Mesothelial cell of epicardium (in vitro differentiated cells): ENCODE data around the gene SLC6A18. TPM values are rescaled to one million over a fixed set of nuclear protein-coding genes. Genes with fewer than 3 reads are reported as not detected.

ENCODE experiments used
- DNase-seq, 2 experiments: peaks; one replicate each; pipeline ENCODE4 v3.0.0; 2021; ENCODE audit warnings: low spot score in 2 of 2; ENCODE audit not compliant: unreplicated experiment in 2 of 2
- H3K27ac Mint-ChIP-seq: 2 replicates; pipeline ENCODE4 v1.8.0; 2021; ENCODE audit warnings: mixed read lengths
- H3K27me3 Mint-ChIP-seq: 2 replicates; pipeline ENCODE4 v1.8.0; 2021; ENCODE audit warnings: low read depth, mixed read lengths
- H3K36me3 Mint-ChIP-seq: 2 replicates; pipeline ENCODE4 v1.8.0; 2021; ENCODE audit warnings: mixed read lengths
- H3K4me1 Mint-ChIP-seq: 2 replicates; pipeline ENCODE4 v1.8.0; 2021; ENCODE audit warnings: mixed read lengths
- H3K4me3 Mint-ChIP-seq: 2 replicates; pipeline ENCODE4 v1.8.0; 2021; ENCODE audit warnings: mild to moderate bottlenecking, moderate library complexity, mixed read lengths
- H3K9me3 Mint-ChIP-seq: 2 replicates; pipeline ENCODE4 v1.8.0; 2021; ENCODE audit warnings: mixed read lengths
- CTCF ChIP-seq: fragments of 200-600 bp; sonication (generic); IDR thresholded peaks from one replicate; pipeline ENCODE4 v1.5.0; 2021; ENCODE audit warnings: antibody characterized with exemption; ENCODE audit not compliant: unreplicated experiment
- total RNA-seq: library from RNA; stranded (reverse); gene quantifications from 3 replicates; pipeline ENCODE4 v1.2.1, GENCODE V29; 2021

Gene SLC6A18
- total RNA-seq, 1 donor from 2014 or later: not detected

GRCh38 chr5:1239505-1240251 lies 14.5 kb downstream of the SLC6A18 start:
- H3K27me3 Mint-ChIP-seq: peaks cover 5% of the 10 kb centered on the region
- H3K36me3 Mint-ChIP-seq: no peaks in the 10 kb centered on the region
- no peak overlapping the region for H3K4me3 Mint-ChIP-seq
- H3K9me3 Mint-ChIP-seq: peaks cover 12% of the 10 kb centered on the region
- no peaks in the 10 kb centered on the region for H3K4me1 Mint-ChIP-seq
- no peak overlapping the region for H3K27ac Mint-ChIP-seq
- DNase-seq: no peak
- no peak for TF ChIP-seq CTCF

GRCh38 chr5:1240496-1241260 lies 15.5 kb downstream of the SLC6A18 start:
- Mint-ChIP-seq H3K27ac (no peak overlapping the region), H3K36me3 (no peaks in the 10 kb centered on the region), H3K27me3 (peaks cover 5% of the 10 kb centered on the region), H3K4me1 (no peaks in the 10 kb centered on the region), H3K9me3 (peaks cover 10% of the 10 kb centered on the region), H3K4me3 (no peak overlapping the region)
- TF ChIP-seq CTCF: no peak
- no peak for DNase-seq

- no peaks in the 10 kb centered on the region for H3K4me1 Mint-ChIP-seq
- TF ChIP-seq CTCF: no peak
- no peak for DNase-seq
- peaks cover 5% of the 10 kb centered on the region for H3K27me3 Mint-ChIP-seq
- no peaks in the 10 kb centered on the region for H3K36me3 Mint-ChIP-seq
- no peak overlapping the region for H3K4me3 Mint-ChIP-seq
- peaks cover under 1% of the 10 kb centered on the region for H3K9me3 Mint-ChIP-seq
- no peak overlapping the region for H3K27ac Mint-ChIP-seq
Measured at GRCh38 chr5:1241509-1242080, 16.4 kb downstream of the SLC6A18 start.

- Mint-ChIP-seq H3K4me3 (no peak overlapping the region), H3K27ac (no peak overlapping the region), H3K4me1 (no peaks in the 10 kb centered on the region), H3K27me3 (peaks cover 13% of the 10 kb centered on the region), H3K9me3 (no peaks in the 10 kb centered on the region), H3K36me3 (no peaks in the 10 kb centered on the region)
- TF ChIP-seq CTCF: no peak
- no peak for DNase-seq
Measured at GRCh38 chr5:1242733-1243486, 17.7 kb downstream of the SLC6A18 start.

GRCh38 chr5:1243487-1244130 lies 18.4 kb downstream of the SLC6A18 start:
- H3K4me1 Mint-ChIP-seq: no peaks in the 10 kb centered on the region
- no peaks in the 10 kb centered on the region for H3K9me3 Mint-ChIP-seq
- no peaks in the 10 kb centered on the region for H3K36me3 Mint-ChIP-seq
- TF ChIP-seq CTCF: no peak
- peaks cover 18% of the 10 kb centered on the region for H3K27me3 Mint-ChIP-seq
- no peak overlapping the region for H3K4me3 Mint-ChIP-seq
- no peak overlapping the region for H3K27ac Mint-ChIP-seq
- no peak for DNase-seq
